OCI-LY3 (cell line): Measurements from ENCODE around the gene TMCC2.
"Not testable (repeated sequence)": the region's sequence is repeated elsewhere in the genome, so short reads cannot be mapped to it uniquely, and the experiment has no call there.

Experiments used
- H2AFZ ChIP-seq: fragments of 200-600, 300-600 bp; shearing (Covaris generic); 2 replicates; pipeline ENCODE4 v1.6.0; 2014; ENCODE audit warnings: antibody characterized with exemption, low read depth, low read length
- H3K27ac ChIP-seq: fragments of 200-600, 300-600 bp; sonication (generic); 2 replicates; pipeline ENCODE4 v1.5.1; 2014; ENCODE audit warnings: mild to moderate bottlenecking, low read length, moderate library complexity, mixed read lengths
- H3K27me3 ChIP-seq: fragments of 200-600, 300-600 bp; sonication (generic); 2 replicates; pipeline ENCODE4 v1.6.1; 2014; ENCODE audit warnings: low read depth, low read length, mixed read lengths
- H3K36me3 ChIP-seq: fragments of 200-600, 300-600 bp; sonication (generic); replicated peaks from 2 replicates; pipeline ENCODE3; 2014; ENCODE audit warnings: low read depth, low read length, mixed read lengths
- H3K4me1 ChIP-seq: fragments of 300-600, 200-600 bp; sonication (generic); 2 replicates; pipeline ENCODE4 v1.6.1; 2014; ENCODE audit warnings: low read length, mixed read lengths
- H3K4me2 ChIP-seq: fragments of 200-600, 300-600 bp; sonication (generic); 2 replicates; pipeline ENCODE4 v1.6.1; 2014; ENCODE audit warnings: low read length, mixed read lengths
- H3K4me3 ChIP-seq: fragments of 300-600, 200-600 bp; sonication (generic); 2 replicates; pipeline ENCODE4 v1.5.1; 2014; ENCODE audit warnings: antibody characterized with exemption, mild to moderate bottlenecking, low read length, moderate library complexity
- H3K79me2 ChIP-seq: fragments of 300-600, 200-600 bp; shearing (Covaris generic); 2 replicates; pipeline ENCODE4 v1.6.1; 2014; ENCODE audit warnings: mild to moderate bottlenecking, low read length, mixed read lengths
- H3K9ac ChIP-seq: fragments of 300-600, 200-600 bp; shearing (Covaris generic); 2 replicates; pipeline ENCODE4 v1.6.0; 2014; ENCODE audit warnings: mild to moderate bottlenecking, low read length, moderate library complexity
- H3K9me3 ChIP-seq: fragments of 200-600, 300-600 bp; shearing (Covaris generic); 2 replicates; pipeline ENCODE4 v1.6.1; 2014; ENCODE audit warnings: low read length, mixed read lengths; ENCODE audit not compliant: insufficient read depth
- H4K20me1 ChIP-seq: fragments of 200-600, 300-600 bp; sonication (generic); 2 replicates; pipeline ENCODE4 v1.6.1; 2016; ENCODE audit warnings: low read length, mixed read lengths; ENCODE audit not compliant: insufficient read depth
- CTCF ChIP-seq: fragments of 200-600, 300-600 bp; sonication (generic); IDR thresholded peaks from 2 replicates; pipeline ENCODE4 v1.5.1; 2014; ENCODE audit warnings: antibody characterized with exemption, low read length, low read depth
- EZH2phosphoT487 ChIP-seq: fragments of 200-600 bp; shearing (Covaris generic); IDR thresholded peaks from 2 replicates; pipeline ENCODE4 v1.6.1; 2018; ENCODE audit warnings: antibody characterized with exemption, mixed run types, low read depth

Gene TMCC2

GRCh38 chr1:205227584-205228013 is at the start of gene TMCC2:
TMCC2 (plus strand) TSS chr1:205227946; CDS start chr1:205228565, 619 bp downstream.
- Histone ChIP-seq H3K27me3 (peaks cover 30% of the 10 kb centered on the region), H3K79me2 (no peaks in the 10 kb centered on the region), H3K4me2 (peak within 1 kb of the TSS; percentile 100), H3K4me1 (peaks cover 29% of the 10 kb centered on the region), H3K9ac (peak within 1 kb of the TSS; percentile 59), H3K4me3 (peak within 1 kb of the TSS; percentile 87), H3K36me3 (no peaks in the 10 kb centered on the region), H4K20me1 (no peaks in the 10 kb centered on the region), H3K27ac (no peak within 1 kb of the TSS), H3K9me3 (no peaks in the 10 kb centered on the region), H2AFZ (peak within 1 kb of the TSS; percentile 71)
- TF ChIP-seq CTCF (no peak), EZH2phosphoT487 (no peak)

- Histone ChIP-seq H3K79me2 (no peaks in the 10 kb centered on the region), H4K20me1 (no peaks in the 10 kb centered on the region), H3K4me1 (no peaks in the 10 kb centered on the region), H3K4me3 (no peak overlapping the region), H3K36me3 (no peaks in the 10 kb centered on the region), H2AFZ (no peak overlapping the region), H3K9me3 (no peaks in the 10 kb centered on the region), H3K9ac (no peak overlapping the region), H3K27ac (no peak overlapping the region), H3K27me3 (no peaks in the 10 kb centered on the region), H3K4me2 (no peak overlapping the region)
- TF ChIP-seq EZH2phosphoT487 (no peak), CTCF (no peak)
Measured at GRCh38 chr1:205179842-205180241, 47.9 kb upstream of the TMCC2 start.

- H3K36me3 ChIP-seq, H2AFZ ChIP-seq, H4K20me1 ChIP-seq, H3K4me1 ChIP-seq, H3K4me3 ChIP-seq, H3K4me2 ChIP-seq, H3K9me3 ChIP-seq, H3K27me3 ChIP-seq, H3K9ac ChIP-seq, H3K79me2 ChIP-seq, H3K27ac ChIP-seq: not testable (repeated sequence)
Measured at GRCh38 chr1:205180331-205180730, 47.4 kb upstream of the TMCC2 start.

GRCh38 chr1:205182930-205183329 is 44.8 kb upstream of the TMCC2 start:
- Histone ChIP-seq H4K20me1 (peaks cover 9% of the 10 kb centered on the region), H3K9ac (no peak overlapping the region), H3K4me2 (no peak overlapping the region), H3K4me1 (no peaks in the 10 kb centered on the region), H3K9me3 (no peaks in the 10 kb centered on the region), H3K27me3 (no peaks in the 10 kb centered on the region), H3K36me3 (peaks cover 11% of the 10 kb centered on the region), H3K4me3 (no peak overlapping the region), H3K79me2 (no peaks in the 10 kb centered on the region), H2AFZ (no peak overlapping the region), H3K27ac (no peak overlapping the region)
- no peak for TF ChIP-seq CTCF
- no peak for TF ChIP-seq EZH2phosphoT487
